ENCODE data around the gene AMOTL2.

AMOTL2 gene

GRCh38 chr3:134331811-134332199, 42.4 kb downstream of the AMOTL2 start:
- no peak for DNase-seq

GRCh38 chr3:134330883-134331810, 43.1 kb downstream of the AMOTL2 start:
- DNase-seq: no peak

DNA sequence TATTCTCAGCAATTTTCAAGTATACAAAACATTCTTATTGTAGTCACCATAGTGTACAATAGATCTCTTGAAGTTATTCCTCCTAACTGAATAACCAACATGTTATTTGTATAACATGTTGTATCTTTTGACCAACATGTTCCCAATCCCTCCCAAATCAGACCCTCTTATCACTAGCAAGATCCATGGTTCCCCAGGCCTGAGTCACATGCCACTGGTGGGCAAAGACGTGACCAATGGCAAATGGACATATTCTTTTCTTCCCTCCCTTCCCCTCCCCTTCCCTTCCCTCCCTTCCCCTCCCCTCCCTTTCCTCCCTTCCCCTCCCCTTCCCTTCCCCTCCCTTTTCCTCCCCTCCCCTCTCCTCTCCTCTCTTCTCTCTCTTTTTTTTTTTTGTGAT, 45.4 kb downstream of the AMOTL2 start:
- no peak for DNase-seq

GRCh38 chr3:134328147-134328591, 46.1 kb downstream of the AMOTL2 start:
- DNase-seq: no peak

DNA sequence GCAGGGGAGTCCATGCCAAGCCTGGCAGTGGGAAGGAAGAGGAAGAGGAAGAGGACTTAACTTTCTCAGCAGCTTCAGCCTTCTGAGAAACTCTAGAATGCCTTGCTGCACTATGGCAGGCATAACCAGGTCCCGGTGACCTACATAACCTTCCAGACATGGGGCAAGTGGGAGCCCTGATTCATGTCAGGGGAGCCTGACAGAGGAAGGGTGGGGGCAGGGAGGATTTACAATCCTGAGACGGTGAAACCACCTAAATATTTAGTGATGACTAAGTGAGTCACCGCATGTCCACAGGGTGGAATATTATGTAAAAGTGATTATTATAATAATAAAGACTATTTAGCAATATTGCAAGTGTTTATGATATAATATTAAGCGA, 46.7 kb downstream of the AMOTL2 start:
- DNase-seq: no peak

DNA sequence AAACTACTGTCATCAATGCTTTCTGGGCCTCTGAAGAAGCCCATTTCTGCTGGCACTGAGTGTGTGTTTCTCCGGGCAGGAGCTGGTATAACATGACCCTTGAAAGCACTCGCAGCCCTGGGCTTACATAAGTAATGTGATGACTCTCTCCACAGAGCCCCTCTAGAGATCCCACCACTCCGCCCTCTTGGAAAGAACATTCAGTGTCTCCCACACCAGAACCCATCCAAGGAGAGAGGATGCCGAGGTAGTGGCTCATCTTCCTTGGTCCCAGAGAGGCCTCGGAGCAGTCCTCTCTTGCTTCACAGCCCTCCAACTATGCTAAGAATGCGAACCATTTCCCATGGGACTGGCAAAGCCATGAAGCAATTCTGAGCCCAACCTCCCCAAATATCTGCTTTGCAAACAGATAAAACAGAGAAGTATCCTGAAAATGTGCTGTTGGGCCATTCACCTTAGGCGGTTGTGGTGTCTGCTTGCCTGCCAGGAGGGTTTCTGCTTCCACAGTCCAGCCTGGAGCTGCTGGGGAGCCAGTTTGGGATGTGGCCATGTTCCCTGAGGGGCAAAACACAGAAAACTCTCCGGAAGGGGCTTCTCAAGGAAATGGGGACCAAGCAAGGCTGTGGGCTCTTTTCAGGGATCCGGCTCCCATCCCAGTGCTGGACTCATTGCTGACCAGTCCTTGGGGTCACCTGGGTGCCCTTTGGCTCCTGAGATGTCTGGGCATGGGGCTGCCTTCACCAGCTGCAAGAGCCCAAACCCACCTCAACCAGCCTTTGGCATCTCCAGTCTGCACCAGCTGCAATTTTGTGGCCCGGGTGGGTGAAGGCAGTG, 47.3 kb downstream of the AMOTL2 start:
- no peak for DNase-seq

- no peak for DNase-seq
Measured at GRCh38 chr3:134326126-134326525, 48.1 kb downstream of the AMOTL2 start.

GRCh38 chr3:134325706-134326105, 48.5 kb downstream of the AMOTL2 start:
- DNase-seq: no peak

DNA sequence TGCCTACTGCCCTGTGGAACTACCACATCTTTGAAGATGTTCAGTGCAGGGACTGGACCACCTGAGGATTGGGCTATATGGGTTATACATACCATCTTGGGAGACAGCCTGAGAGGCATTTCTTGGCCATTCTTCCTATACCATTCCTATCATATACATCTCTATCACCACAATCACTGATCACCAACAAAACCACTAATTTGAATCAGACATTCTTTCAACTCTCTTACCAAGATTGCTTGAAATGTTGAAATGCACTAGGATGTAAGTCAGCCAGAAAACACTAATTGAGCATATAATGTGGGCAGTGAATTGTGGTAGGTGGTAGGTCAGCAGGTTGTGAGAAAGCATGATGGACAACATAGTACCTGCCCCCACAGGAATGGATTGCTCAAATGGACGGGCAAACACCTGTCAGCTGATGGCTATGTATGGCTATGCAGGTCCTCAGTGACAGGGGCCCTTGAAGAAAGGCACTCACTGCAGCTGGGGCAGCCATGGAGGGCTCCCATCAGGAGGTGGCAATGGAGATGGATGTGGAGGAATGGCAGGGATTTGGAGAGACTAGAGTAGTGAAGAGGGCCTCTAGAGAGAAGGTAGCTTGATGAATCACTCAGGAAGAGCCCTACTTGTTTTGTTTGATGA, 49.1 kb downstream of the AMOTL2 start:
- no peak for DNase-seq

DNA sequence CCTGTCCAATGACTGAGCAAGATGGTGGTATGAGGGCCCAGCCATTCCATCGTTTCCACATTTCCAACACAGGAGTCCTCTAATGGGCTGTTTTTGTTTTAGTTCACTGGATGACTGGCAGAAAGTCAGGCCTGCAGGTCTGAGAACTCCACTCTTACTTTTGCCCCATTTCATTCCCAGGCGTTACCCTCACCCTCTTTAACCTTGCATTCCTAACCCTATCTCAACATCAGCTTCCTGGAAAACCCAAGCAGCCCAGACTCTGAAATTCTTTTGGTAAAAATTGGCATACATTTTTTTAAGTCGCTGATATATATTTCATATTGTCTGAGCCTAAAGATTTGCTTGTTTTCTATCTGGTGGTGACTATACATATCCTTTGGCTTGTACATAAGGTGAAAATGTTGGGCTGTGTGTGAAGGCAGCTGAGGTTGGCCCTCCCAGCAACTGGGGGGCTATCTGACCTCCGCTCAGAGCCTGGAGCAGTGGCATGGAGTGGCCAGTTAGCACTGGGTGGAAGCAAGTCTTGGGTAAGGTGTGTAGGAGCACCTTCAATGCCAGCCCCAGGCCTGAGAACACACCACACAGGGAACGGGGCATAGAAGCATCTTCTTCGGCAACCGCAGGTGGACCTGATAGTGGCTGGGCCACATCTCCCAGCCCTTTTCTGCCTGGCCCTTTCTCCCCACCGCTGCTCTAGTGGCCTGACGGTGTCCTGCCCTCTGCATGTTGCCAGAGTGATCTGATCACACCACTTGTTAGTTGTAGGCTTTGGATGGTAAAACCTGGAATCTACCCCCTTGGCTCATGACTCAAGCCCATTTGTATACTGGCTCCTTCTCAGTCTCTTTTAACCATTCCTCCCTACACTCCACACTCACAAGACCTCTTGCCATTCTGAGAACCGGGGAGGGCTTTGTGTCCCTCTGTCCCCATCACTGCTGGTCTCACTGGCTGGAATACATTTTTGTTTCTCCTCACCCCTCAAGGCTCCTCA, 50.0 kb downstream of the AMOTL2 start:
- no peak for DNase-seq

- DNase-seq: no peak
Measured at GRCh38 chr3:134322286-134322685, 52.0 kb downstream of the AMOTL2 start.

- DNase-seq: no peak
Measured at GRCh38 chr3:134320749-134321148, 53.5 kb downstream of the AMOTL2 start.

DNA sequence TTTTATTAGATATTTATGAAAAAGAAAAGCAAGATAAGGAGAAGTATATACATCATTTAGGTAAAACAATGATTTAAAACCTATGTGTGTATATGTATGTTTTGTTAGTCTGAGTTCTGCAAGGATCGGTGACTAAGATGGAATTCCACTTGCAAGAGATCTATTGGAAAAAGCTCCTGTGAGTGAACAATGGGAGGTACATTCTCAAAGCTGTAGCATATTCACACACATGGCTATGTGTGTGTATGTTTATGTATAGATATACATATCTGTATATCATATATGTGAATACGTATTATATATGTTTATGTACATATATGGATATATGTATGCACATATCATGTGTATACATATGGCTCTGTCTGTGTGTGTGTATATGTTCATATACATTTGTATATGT, 54.3 kb downstream of the AMOTL2 start:
- DNase-seq: no peak

- DNase-seq: no peak
Measured at GRCh38 chr3:134318166-134318565, 56.1 kb downstream of the AMOTL2 start.

- no peak for DNase-seq
Measured at GRCh38 chr3:134317106-134317947, 56.9 kb downstream of the AMOTL2 start.

DNA sequence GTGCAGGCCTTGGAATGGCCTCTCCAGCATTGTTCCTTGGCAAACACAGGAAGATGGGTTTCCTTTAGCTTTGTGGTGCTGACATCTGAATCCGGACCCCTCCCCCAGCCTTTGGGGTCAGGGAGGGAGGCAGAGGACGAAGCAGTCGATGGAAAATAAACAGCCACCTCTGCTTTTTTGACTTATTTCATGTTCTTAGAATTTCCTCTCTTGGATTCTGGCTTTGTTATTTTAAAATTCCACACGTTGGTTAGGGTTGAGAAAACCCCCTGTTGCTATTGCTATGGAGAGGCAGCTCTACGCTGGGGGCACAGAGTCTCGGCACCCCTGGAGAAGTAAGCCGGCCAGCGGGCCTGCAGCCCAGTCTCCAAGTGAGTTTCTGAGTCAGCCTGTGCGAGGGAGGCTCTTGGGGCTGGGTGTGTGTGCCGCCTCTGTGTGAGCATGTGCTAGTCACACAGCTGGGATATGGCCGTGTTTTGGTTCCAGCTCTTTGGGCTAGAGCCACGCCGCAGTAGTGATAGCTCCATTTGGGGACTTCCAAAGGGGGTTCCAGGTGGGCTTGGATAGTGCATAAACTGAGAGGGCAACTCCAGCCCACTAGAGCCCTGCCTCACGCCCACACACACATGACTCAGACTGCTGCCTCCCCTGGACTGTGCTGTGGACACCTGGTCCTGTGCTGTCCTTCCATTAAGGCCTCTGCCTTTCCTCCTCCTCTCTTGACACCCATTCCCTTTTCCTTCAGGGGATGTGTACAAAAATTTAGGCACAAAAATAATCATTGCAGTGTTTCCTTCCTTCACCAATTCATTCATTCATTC, 58.8 kb downstream of the AMOTL2 start:
- DNase-seq: no peak

GRCh38 chr3:134314588-134315285, 59.5 kb downstream of the AMOTL2 start:
- no peak for DNase-seq

- DNase-seq: no peak
Measured at GRCh38 chr3:134313847-134314587, 60.2 kb downstream of the AMOTL2 start.

Data from NCI-H187 (cell line).